ENCODE measurements around the gene BAX. TPM values are rescaled to one million over a fixed set of nuclear protein-coding genes. Genes with fewer than 3 reads are reported as not detected.

Gene BAX
- total RNA-seq, 1 donor from 2014 or later: 286 TPM

- DNase-seq (ENCODE audit: low spot score): no peak
- TF ChIP-seq CTCF (IDR thresholded peaks at IDR 0.05; ENCODE audit: unreplicated experiment): no peak
- H3K27ac Mint-ChIP-seq (ENCODE audit: unreplicated experiment): no peak overlapping the region
- peaks cover 28% of the 10 kb centered on the region for H3K36me3 Mint-ChIP-seq (ENCODE audit: low read depth, unreplicated experiment)
- H3K9me3 Mint-ChIP-seq (ENCODE audit: unreplicated experiment): no peaks in the 10 kb centered on the region
- no peak overlapping the region for H3K4me3 Mint-ChIP-seq (ENCODE audit: unreplicated experiment)
- peaks cover 10% of the 10 kb centered on the region for H3K27me3 Mint-ChIP-seq (ENCODE audit: unreplicated experiment)
- H3K4me1 Mint-ChIP-seq (ENCODE audit: unreplicated experiment): peaks cover 10% of the 10 kb centered on the region
Measured at GRCh38 chr19:48987323-48987722, 32.6 kb downstream of the BAX start.

GRCh38 chr19:48988286-48988685 lies 33.6 kb downstream of the BAX start:
- DNase-seq (ENCODE audit: low spot score): no peak
- Mint-ChIP-seq H3K9me3 (ENCODE audit: unreplicated experiment) (no peaks in the 10 kb centered on the region), H3K4me1 (ENCODE audit: unreplicated experiment) (peaks cover 11% of the 10 kb centered on the region), H3K36me3 (ENCODE audit: low read depth, unreplicated experiment) (peaks cover 26% of the 10 kb centered on the region), H3K27ac (ENCODE audit: unreplicated experiment) (no peak overlapping the region), H3K27me3 (ENCODE audit: unreplicated experiment) (peaks cover 10% of the 10 kb centered on the region), H3K4me3 (ENCODE audit: unreplicated experiment) (peak overlapping the region; percentile 37)
- no peak for TF ChIP-seq CTCF (IDR thresholded peaks at IDR 0.05; ENCODE audit: unreplicated experiment)

- Mint-ChIP-seq H3K27ac (ENCODE audit: unreplicated experiment) (peak overlapping the region; percentile 16), H3K36me3 (ENCODE audit: low read depth, unreplicated experiment) (peaks cover 22% of the 10 kb centered on the region), H3K4me1 (ENCODE audit: unreplicated experiment) (peaks cover 15% of the 10 kb centered on the region), H3K9me3 (ENCODE audit: unreplicated experiment) (no peaks in the 10 kb centered on the region), H3K4me3 (ENCODE audit: unreplicated experiment) (no peak overlapping the region), H3K27me3 (ENCODE audit: unreplicated experiment) (peaks cover 13% of the 10 kb centered on the region)
- TF ChIP-seq CTCF (IDR thresholded peaks at IDR 0.05; ENCODE audit: unreplicated experiment): no peak
- DNase-seq (ENCODE audit: low spot score): no peak
Measured at GRCh38 chr19:48988860-48989259, 34.2 kb downstream of the BAX start.

GRCh38 chr19:48989701-48990291 lies 35.1 kb downstream of the BAX start:
- Mint-ChIP-seq H3K4me3 (ENCODE audit: unreplicated experiment) (peak overlapping the region; percentile 7), H3K27me3 (ENCODE audit: unreplicated experiment) (peaks cover 13% of the 10 kb centered on the region), H3K27ac (ENCODE audit: unreplicated experiment) (peak overlapping the region; percentile 42), H3K4me1 (ENCODE audit: unreplicated experiment) (peaks cover 24% of the 10 kb centered on the region), H3K9me3 (ENCODE audit: unreplicated experiment) (no peaks in the 10 kb centered on the region), H3K36me3 (ENCODE audit: low read depth, unreplicated experiment) (peaks cover 22% of the 10 kb centered on the region)
- no peak for DNase-seq (ENCODE audit: low spot score)
- TF ChIP-seq CTCF (IDR thresholded peaks at IDR 0.05; ENCODE audit: unreplicated experiment): no peak

- Mint-ChIP-seq H3K36me3 (ENCODE audit: low read depth, unreplicated experiment) (peaks cover 22% of the 10 kb centered on the region), H3K9me3 (ENCODE audit: unreplicated experiment) (no peaks in the 10 kb centered on the region), H3K27ac (ENCODE audit: unreplicated experiment) (no peak overlapping the region), H3K4me1 (ENCODE audit: unreplicated experiment) (peaks cover 29% of the 10 kb centered on the region), H3K4me3 (ENCODE audit: unreplicated experiment) (peak overlapping the region; percentile 7), H3K27me3 (ENCODE audit: unreplicated experiment) (peaks cover 13% of the 10 kb centered on the region)
- DNase-seq (ENCODE audit: low spot score): no peak
- no peak for TF ChIP-seq CTCF (IDR thresholded peaks at IDR 0.05; ENCODE audit: unreplicated experiment)
Measured at GRCh38 chr19:48990400-48990799, 35.7 kb downstream of the BAX start.
